Hindlimb muscle (tissue), 1 donor: ENCODE results near the gene HOXA3. TPM values are rescaled to one million over a fixed set of nuclear protein-coding genes. Genes with fewer than 3 reads are reported as not detected.

Experiments
- DNase-seq: peaks from one replicate; pipeline ENCODE4 v3.0.0-alpha.2; 2013
- polyA plus RNA-seq: library from polyadenylated mRNA; unstranded; fragments of 120-200 nt; gene quantifications from one replicate; pipeline ENCODE4 v1.2.1, GENCODE V29; 2013; ENCODE audit not compliant: insufficient read length

Gene HOXA3
- polyA plus RNA-seq, 1 donor = 11.2 TPM

- no peak for DNase-seq
These were observed 25.6 kb downstream of the HOXA3 start for GRCh38 chr7:27126596-27127327.

GRCh38 chr7:27125986-27126394 lies 26.4 kb downstream of the HOXA3 start:
- DNase-seq = no peak

GRCh38 chr7:27124902-27125689 lies 27.3 kb downstream of the HOXA3 start:
- no peak for DNase-seq

- DNase-seq = no peak
These were observed 28.1 kb downstream of the HOXA3 start for GRCh38 chr7:27124096-27124901.

DNA sequence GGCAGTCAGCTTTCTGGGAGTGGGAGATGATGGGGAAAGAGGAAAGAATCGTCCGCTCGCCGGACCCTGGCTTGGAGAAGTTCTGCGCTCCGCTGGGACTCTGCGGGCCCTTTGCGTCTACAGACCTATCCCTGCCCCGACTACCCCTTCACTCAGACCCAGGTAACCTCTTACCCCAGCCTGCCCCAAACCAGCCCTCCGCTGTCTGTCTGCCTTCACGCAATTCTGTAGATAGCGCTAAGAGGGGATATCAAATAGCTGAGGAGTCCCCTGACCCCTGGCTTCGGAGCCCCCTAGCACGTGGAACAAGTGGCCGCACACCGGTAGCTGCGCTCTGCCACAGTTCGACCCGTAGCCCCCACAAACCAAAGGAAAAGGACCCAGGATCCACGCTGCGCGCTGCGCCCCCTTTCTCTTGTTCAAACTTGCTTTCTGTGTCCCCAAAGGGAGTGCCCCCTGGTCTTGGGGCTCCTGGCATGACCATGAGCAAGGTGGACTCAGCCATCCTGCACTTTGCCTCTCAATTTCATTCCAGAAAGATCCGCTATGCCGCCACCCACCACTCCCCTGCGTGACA lies 28.8 kb downstream of the HOXA3 start:
- no peak for DNase-seq

DNA sequence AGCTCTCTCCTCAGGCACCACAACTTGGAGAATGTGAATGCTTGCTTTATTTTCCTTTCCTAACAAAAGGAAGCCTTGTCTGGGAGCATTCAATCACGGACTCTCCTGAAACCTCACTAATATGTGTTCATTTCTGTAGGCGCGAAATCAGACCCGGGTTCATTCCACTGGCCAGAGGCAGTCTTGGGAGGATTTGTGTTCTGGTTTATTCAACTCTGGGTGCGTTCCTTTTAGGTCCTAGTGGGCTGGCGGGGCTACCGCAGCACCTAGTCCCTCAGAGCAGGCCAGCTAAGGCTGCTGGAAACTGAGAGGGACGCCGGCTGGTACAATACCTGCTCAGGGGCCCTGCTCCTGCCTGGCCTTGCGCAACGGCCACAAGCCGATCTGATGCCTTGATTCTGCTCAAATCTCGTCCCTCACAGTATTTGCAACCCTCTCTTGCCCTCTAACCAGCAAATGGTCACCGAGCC lies 29.3 kb downstream of the HOXA3 start:
- DNase-seq = no peak

- DNase-seq = no peak
These were observed 30.1 kb downstream of the HOXA3 start for GRCh38 chr7:27122077-27122910.

DNA sequence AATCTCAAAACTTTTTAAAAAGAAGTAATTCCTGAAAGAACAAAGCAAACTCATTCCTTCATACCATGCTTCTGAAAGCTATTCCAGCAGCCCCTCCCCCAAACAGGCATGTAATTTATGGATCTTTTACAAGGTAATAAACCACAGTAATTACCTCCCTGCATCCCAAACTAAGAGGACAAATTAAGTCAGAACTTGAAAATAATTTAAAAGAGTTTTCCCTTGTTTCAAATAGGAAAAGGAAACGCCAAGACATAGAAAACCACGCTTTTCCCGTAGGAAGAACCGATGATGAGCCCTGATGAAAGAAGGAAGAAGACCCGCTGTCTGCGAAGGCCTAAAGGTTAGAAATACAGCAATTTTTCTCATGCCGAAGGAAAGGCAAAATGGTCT lies 30.7 kb downstream of the HOXA3 start:
- no peak for DNase-seq

- DNase-seq = no peak
These were observed 32.9 kb downstream of the HOXA3 start for GRCh38 chr7:27119412-27119911.

GRCh38 chr7:27118580-27118979 lies 33.8 kb downstream of the HOXA3 start:
- no peak for DNase-seq

DNA sequence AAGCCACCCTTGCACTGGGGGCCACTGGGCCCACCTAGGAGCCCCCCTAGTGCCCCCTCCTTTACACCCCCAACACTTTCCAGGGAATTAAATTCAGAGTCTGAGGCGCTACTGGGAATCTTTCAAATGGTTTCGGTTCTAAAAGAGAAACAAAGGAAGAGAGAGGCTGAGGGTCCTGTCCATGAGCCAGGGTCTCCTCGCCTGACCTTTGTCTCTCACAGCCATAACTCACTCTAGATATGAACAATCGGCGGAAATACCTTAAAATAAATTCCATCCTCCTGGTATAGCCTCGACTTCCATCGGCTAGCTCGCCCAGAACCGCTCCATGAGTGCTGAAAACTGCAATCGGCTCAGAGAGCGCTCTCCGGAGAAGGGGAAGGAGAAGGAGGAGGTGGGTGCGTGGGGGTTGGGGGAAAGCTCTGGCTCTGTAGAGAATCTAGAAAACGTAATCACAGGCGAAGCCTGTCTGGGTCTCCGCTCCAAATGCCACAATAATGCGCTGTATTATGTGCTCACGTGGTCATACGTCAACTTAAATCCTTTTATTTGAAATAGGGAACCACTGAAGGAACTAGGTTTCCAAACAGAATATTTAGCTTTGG lies 34.4 kb downstream of the HOXA3 start:
- DNase-seq = no peak

GRCh38 chr7:27116962-27117886 lies 35.2 kb downstream of the HOXA3 start:
- no peak for DNase-seq

DNA sequence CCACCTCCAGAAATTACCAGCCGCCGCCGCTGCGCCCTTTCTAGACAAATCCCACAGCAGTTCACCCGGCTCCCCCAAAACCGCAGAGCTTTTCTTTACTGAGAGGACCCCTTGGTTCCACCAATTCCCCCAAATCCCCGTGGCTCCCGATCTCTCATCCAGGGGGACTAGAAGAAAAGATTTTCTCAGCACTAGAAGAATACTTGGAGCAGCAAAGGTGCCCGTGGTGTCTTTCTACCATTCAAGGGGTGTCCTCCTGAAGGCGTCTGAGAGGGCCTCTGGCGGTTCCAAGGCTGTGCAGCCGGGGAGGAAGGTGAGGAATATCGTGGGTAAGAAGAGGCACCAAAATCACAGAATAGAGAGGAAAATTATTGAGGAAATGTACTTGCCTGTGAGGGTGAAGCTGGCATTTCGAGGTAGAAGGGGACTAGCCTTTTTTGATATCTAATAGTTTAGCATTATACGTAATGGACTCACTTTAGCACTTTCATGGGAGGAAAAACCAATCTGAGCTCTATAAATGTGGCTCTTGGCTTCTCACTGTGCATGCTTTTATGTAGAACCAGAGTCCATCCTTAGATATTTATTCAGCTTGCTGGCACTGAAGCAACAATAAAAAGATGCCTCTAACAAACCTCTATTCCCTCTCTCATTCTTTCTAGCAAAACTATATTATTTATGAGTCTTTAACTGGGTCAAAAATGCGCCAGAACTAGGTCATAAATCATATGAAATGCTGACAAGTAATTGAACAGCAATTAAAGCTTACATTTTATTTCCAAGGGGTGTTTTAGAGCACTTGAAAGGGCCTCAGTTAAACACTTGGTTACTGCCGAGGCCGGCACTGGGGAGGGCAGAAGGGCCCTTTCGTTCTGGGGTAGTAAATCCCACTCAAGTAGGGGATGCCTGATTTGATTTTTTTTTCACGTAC lies 36.1 kb downstream of the HOXA3 start:
- DNase-seq = no peak

- DNase-seq = no peak
These were observed 37.0 kb downstream of the HOXA3 start for GRCh38 chr7:27115221-27116026.

- DNase-seq = no peak
These were observed 37.5 kb downstream of the HOXA3 start for GRCh38 chr7:27114881-27115220.

DNA sequence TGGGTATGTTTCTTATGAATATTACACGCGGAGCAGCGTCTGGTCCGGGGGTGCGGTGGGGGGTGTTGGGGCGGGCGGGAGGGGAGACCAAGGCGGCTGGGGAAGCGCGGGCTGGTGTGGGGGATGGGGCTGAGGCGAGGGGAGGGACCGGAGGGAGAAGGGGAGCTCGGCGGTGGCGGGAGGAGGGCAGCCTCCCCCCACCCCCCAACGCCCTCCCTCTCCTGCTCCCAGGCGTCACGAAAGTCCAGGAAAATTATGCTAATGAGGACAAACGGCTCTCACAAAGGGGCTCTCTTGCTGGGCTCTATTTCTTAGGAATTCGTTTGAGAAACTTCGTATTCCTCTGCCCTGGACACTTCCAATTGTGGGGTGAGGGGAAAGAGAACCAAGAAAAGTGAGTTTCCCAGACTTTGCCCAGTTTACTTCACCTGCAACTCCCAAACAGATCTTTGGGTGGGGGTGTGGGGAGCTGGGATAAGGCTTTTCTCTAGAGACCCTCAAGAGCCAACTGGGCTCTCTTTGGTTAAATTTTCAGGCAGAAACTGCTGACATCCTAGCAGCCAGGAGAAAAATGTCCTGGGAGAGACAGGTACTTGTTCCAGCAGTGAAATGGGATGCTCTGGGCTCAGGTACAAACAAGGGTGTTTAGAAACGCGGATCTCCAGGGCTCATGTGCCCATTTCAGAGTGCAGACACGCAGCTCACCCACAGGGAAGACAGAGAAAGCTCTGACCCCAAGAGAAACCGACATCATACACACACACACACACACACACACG lies 38.2 kb downstream of the HOXA3 start:
- DNase-seq = no peak
